ENCODE measurements around the gene GLTP. TPM values are rescaled to one million over a fixed set of nuclear protein-coding genes. Genes with fewer than 3 reads are reported as not detected.
A peak's percentile ranks its signal among the peaks of the same experiment; 100 is the strongest.

Gene GLTP
- total and polyA plus RNA-seq, 2 of the 13 experiments (the other 11 are each of a cell fraction or from before 2014, with no cell fraction given) = 10.7 to 12.9 TPM

DNA sequence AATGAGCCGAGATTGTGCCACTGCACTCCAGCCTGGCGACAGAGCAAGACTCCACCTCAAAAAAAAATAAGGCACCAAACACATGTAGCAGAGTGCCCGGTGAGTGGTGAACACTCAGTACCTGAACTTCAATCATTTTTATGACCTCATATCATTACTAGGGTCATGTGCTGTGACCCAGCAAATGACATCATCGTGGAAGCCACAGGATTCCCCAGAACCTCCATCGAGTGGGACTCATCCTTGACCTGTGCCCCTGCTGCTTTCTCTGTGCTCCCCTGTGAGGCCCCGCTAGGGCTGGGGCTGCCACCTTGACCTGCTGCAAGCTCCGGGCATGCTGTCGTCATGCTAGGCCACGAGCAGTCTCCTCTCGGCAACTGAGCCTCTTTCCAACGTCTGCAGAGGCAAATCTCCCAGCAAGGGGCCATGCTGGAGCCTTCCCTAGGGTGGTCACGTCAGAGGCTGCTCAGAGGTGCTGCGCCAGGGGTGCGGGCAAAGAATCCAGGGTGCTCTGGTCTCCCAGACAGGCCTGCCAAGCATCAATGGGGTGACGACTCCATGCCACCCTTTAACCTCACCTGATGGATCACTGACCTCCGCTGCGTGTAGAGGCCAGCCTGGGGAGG lies 18.5 kb downstream of the GLTP start (continued):
- TF ChIP-seq ZNF770 (CRISPR knock-in tag; IDR thresholded peaks at IDR 0.05) (peak; percentile 78; the same call in 1 of the 2 replicates), EEA1 (CRISPR knock-in tag; IDR thresholded peaks at IDR 0.05; ENCODE audit: borderline replicate concordance) (no peak), YY1 (IDR thresholded peaks at IDR 0.05; ENCODE audit: insufficient read depth, insufficient replicate concordance, low read depth, low read length) (no peak), ZHX2 (IDR thresholded peaks at IDR 0.05; ENCODE audit: low read depth) (peak; percentile 55; the same call in 1 of the 2 replicates), ZHX2 (CRISPR knock-in tag; IDR thresholded peaks at IDR 0.05; ENCODE audit: borderline replicate concordance) (no peak), TARDBP (CRISPR knock-in tag; IDR thresholded peaks at IDR 0.05) (0 out of 2 replicates have a peak, but pooled peaks have one; percentile 51), RXRB (CRISPR knock-in tag; IDR thresholded peaks at IDR 0.05; ENCODE audit: borderline replicate concordance) (peak; percentile 87), SP4 (CRISPR knock-in tag; IDR thresholded peaks at IDR 0.05) (no peak), BCL3 (CRISPR knock-in tag; IDR thresholded peaks at IDR 0.05) (0 out of 2 replicates have a peak, but pooled peaks have one; percentile 59), TEAD3 (CRISPR knock-in tag; optimal IDR thresholded peaks at IDR 0.05; ENCODE audit: borderline replicate concordance) (peak; percentile 29), ZNF710 (CRISPR knock-in tag; IDR thresholded peaks at IDR 0.05; ENCODE audit: borderline replicate concordance) (0 out of 2 replicates have a peak, but pooled peaks have one; percentile 13), HMGXB3 (CRISPR knock-in tag; IDR thresholded peaks at IDR 0.05; ENCODE audit: borderline replicate concordance) (no peak; the same call in 1 of the 2 replicates)
